ENCODE measurements around the gene PPTC7. TPM values are rescaled to one million over a fixed set of nuclear protein-coding genes. Genes with fewer than 3 reads are reported as not detected.
A peak's percentile ranks its signal among the peaks of the same experiment; 100 is the strongest.

Gene PPTC7
- total and polyA plus RNA-seq, 2 of the 13 experiments (the other 11 are each of a cell fraction or from before 2014, with no cell fraction given), result 4.8 to 12.3 TPM

DNA sequence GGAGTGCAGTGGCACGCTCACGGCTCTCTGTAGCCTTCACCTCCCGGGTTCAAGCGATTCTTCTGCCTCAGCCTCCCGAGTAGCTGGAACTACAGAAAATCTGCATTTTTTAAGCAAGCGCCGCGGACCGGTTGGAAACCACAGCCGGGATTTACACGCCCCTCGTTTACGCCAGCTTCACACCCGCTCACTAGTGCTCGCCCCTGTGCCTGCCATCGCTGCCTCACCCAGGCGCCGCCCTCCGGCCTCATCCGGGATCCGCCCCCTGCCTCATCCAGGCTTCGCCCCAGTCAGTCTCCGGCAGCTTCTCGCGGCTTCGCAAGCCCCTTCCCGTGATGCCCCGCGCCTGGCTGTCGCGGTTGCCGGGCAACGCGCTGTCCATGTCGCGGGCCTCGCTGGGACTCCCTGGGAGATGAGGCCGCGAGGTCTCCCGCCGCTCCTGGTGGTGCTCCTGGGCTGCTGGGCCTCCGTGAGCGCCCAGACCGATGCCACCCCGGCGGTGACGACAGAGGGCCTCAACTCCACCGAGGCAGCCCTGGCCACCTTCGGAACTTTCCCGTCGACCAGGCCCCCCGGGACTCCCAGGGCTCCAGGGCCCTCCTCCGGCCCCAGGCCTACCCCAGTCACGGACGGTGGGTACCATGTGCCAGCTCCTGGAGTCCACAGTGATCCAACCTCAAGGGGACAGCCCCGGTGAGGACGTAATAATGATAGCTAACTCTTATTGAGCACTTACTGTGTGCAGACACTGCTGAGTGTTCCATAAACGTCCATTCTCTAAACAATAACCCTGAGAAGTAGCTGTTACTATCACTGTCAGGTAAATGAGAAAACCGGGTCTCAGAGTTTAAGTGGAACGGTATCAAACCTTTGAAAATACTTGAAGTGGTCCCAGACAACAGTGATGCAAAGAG, 30.9 kb upstream of the PPTC7 start, which contains the start of gene TCTN1 (continued):
- TF ChIP-seq MIER3 (CRISPR knock-in tag; IDR thresholded peaks at IDR 0.05; ENCODE audit: borderline replicate concordance) (no peak), MEF2D (CRISPR knock-in tag; IDR thresholded peaks at IDR 0.05) (peak; percentile 68; the same call in 1 of the 2 replicates), ZNF503 (CRISPR knock-in tag; IDR thresholded peaks at IDR 0.05) (no peak), GFI1 (CRISPR knock-in tag; IDR thresholded peaks at IDR 0.05; ENCODE audit: borderline replicate concordance) (peak; percentile 43; the same call in 1 of the 2 replicates), GTF2F1 (IDR thresholded peaks at IDR 0.05; ENCODE audit: low read length) (no peak), RERE (CRISPR knock-in tag; IDR thresholded peaks at IDR 0.05; ENCODE audit: low read depth) (no peak), BRD4 (CRISPR knock-in tag; IDR thresholded peaks at IDR 0.05) (0 out of 2 replicates have a peak, but pooled peaks have one; percentile 54), ZNF383 (CRISPR knock-in tag; IDR thresholded peaks at IDR 0.05; ENCODE audit: borderline replicate concordance) (0 out of 2 replicates have a peak, but pooled peaks have one; percentile 52), ZBTB4 (CRISPR knock-in tag; IDR thresholded peaks at IDR 0.05; ENCODE audit: borderline replicate concordance) (no peak), SIX1 (CRISPR knock-in tag; IDR thresholded peaks at IDR 0.05; ENCODE audit: borderline replicate concordance) (no peak)
- TF ChIP-seq, protein P1, sequence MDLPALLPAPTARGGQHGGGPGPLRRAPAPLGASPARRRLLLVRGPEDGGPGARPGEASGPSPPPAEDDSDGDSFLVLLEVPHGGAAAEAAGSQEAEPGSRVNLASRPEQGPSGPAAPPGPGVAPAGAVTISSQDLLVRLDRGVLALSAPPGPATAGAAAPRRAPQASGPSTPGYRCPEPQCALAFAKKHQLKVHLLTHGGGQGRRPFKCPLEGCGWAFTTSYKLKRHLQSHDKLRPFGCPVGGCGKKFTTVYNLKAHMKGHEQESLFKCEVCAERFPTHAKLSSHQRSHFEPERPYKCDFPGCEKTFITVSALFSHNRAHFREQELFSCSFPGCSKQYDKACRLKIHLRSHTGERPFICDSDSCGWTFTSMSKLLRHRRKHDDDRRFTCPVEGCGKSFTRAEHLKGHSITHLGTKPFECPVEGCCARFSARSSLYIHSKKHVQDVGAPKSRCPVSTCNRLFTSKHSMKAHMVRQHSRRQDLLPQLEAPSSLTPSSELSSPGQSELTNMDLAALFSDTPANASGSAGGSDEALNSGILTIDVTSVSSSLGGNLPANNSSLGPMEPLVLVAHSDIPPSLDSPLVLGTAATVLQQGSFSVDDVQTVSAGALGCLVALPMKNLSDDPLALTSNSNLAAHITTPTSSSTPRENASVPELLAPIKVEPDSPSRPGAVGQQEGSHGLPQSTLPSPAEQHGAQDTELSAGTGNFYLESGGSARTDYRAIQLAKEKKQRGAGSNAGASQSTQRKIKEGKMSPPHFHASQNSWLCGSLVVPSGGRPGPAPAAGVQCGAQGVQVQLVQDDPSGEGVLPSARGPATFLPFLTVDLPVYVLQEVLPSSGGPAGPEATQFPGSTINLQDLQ (CRISPR knock-in tag; IDR thresholded peaks at IDR 0.05), result no peak
